GM21515 (cell line): ENCODE results near the gene BORCS8.

Experiments
- ATAC-seq: cut with Tn5 transposase; IDR thresholded peaks from one replicate; pipeline ENCODE4 v1.9.1; 2021; ENCODE audit not compliant: unreplicated experiment

The BORCS8 gene

GRCh38 chr19:19214159-19214490 is 22.2 kb upstream of the BORCS8 start:
- ATAC-seq = no peak

GRCh38 chr19:19213426-19214158 is 21.6 kb upstream of the BORCS8 start:
- ATAC-seq = no peak

- no peak for ATAC-seq
Measured at GRCh38 chr19:19212916-19213315, 21.0 kb upstream of the BORCS8 start.

GRCh38 chr19:19211499-19212420 is 19.8 kb upstream of the BORCS8 start, which contains the start of gene NCAN:
Gene NCAN (plus strand): TSS chr19:19211958. CDS start chr19:19216954, 4,996 bp downstream.
- ATAC-seq = no peak

DNA sequence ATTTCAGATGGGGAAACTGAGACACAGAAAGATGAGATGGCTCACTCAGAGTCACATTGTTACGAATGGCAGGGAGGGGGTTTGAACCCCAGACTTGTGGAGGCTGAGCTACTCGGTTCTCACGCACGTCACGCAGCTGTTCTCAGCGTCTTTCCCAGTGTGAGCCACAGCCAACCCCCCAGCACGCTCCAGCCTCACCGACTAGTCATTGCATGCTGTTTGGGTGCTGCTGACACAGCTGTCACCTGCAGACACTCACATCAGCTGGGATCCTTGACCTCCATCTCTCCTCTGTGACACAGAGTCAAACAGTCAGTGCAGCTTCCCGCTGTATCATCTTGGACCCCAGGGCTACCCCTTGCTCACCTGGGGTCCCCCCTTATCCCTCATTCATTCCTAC is 17.4 kb upstream of the BORCS8 start:
- no peak for ATAC-seq

- no peak for ATAC-seq
Measured at GRCh38 chr19:19207637-19208572, 16.0 kb upstream of the BORCS8 start.

DNA sequence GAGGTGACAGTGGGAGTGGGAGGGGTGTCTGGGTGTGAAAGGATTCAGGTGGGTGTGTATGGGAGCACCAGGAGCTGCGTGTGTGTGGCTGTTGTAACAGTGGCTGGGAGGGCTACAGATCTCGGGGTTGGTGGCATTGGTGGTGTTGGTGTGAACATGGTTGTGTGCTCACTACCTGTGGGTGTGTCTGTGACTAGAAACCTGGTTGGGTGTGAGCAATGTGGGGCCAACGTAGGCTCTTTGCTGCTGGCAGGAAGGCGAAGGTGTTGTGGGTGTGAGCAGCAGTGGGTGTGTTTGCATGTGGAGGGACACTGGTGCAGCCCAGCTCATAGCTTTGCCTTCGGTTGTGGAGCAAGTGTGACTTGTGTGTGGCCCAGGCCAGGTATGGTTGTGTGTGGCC is 15.0 kb upstream of the BORCS8 start:
- no peak for ATAC-seq

DNA sequence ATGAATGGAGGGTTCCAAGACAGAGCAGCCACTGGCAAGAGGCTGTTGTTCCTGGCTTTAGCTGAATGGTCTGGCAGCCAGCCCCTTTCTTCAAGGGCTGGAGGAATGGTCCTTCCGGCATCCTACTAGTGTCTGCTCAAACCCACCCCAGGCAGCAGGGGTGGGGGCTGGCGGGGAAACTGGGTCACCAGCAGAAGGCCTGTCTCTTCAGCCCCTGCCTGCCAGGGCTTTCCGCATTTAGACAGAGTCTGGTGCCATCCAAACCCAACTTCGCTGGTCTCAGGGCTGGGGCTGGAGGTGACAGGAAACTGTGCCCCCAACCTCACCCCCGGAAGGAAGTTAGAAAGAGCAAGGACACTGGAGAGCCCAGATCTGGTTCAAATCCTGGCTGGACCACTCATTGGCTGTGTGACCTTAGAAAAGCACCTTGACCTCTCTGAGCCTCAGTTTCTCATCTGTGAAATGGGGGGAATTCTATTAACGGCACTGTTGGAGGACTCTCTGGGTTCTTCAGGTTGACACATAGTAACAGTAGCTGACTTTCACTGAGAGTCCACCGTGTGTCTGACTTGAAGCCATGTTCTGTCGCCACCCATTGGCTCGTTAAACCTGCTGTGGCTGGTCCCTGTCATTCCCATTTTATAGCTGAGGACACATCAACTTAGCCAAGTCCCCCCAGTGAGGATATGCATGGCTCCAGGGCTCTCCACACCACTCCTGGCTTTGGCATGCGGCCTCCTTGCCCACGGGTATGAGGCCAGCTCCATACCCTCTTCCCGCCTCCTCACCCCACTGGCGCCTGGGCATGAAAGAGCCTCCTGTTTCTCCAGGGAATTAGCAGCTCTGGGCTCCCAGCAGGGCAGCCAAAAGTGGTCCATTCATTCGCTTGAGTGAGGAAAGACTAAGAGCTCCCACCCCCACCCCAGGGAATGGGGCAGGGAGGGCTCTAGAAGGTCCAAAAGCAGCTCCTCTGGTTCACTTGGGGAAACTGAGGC is 13.8 kb upstream of the BORCS8 start:
- no peak for ATAC-seq

DNA sequence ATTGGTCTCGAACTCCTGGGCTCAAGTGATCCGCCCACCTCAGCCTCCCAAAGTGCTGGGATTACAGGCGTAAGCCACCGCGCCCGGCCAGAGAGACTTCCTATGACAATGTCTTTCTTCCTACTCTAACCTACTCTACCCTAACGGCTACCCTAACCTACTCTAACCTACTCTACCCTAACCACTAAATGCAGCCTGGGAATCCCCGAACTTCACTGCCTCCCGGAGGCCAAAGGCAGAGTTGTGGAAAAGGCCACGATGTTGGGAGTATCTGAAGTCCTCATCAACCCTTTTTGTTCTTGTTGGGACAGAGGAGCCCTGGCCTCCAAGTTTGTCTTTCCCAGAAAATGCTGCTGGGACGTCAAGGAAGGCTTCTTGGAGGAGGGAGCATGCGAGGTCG is 12.2 kb upstream of the BORCS8 start:
- no peak for ATAC-seq

GRCh38 chr19:19203012-19203856 is 11.3 kb upstream of the BORCS8 start, which contains the start of gene NR2C2AP:
Gene NR2C2AP (minus strand): TSS chr19:19203414. CDS start chr19:19203060, 354 bp downstream.
- no peak for ATAC-seq

DNA sequence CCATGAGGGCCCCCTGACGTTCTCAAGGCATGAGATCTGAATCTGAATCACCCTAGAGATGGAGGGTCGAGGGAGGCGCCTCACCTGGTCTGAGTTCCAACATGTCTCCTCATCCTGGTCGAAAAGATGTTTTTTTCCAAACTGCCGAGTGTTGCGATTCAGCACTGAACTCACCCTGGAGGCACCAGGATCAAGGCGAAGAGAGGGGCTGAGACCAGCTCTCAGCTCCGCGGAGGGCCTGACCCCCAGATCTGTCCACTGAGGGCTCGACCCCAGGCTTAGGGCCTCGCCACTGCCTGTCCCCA is 10.7 kb upstream of the BORCS8 start:
- ATAC-seq = no peak

DNA sequence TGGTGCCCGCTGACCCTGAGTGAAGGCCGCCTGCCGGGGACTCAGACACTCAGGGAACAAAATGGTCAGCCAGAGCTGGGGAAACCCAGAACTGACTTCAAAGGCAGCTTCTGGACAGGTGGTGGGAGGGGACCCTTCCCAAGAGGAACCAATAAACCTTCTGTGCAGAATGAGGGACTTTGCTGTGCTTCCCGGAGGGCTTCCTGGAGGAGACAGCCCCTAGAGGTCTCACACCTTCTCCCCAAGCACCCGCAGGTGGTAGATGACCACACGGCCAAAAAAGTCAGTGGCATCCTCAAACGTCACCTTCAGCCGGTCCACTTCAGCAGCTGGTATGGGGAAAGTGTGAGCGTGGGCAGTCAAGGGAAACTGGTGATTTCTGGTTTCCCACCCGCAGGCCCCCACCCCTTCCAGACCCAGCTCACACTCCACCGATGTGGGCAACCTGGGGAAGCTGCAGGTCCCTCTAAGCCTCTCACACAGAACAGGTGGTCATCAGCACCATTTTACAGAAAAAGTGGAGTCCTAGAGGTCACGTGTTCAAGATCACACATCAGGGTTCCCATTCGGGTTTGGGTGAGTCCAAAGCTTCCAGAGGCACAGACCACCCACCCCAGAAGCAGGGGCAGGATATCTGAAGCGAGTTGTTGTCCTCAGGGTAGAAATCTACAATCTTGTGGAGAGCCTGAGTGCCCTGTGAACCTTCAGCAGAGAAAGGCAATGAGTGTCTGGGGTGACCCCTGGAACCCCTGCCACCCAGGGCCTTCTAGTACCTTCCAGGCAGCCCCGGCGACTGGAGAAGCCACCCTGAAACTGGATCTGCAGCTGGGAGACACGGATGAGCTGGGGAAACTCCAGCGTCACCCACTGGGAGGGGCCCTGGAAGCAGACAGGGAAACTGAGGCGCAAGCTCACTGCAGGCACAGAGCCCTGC is 10.0 kb upstream of the BORCS8 start:
- no peak for ATAC-seq

- ATAC-seq = no peak
Measured at GRCh38 chr19:19193926-19194325, 2.0 kb upstream of the BORCS8 start.

DNA sequence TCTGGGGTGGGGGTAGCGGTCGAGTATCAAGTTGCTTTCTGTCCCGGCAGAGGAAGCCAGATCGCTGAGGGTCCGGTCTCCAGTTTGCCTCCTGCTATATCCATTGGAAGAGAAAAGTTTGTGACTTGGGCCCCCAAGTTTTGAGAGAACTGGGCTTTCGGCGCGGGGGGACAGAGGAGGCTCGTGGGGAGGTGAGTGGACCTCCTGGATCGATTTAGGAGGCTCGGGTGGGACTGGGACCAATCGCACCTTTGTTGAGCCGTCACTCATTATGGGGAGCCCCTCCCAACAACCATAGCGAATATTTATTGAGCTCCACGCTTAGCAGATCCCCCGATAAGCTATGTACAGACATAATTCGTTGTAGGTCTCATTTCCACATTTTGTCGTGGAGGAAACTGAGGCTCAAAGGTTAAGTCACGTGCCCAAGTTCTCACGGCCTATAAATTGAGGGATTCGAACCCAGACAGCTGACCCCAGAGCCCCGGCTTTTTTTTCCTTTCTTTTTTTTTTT is 1.0 kb upstream of the BORCS8 start:
- ATAC-seq = no peak

DNA sequence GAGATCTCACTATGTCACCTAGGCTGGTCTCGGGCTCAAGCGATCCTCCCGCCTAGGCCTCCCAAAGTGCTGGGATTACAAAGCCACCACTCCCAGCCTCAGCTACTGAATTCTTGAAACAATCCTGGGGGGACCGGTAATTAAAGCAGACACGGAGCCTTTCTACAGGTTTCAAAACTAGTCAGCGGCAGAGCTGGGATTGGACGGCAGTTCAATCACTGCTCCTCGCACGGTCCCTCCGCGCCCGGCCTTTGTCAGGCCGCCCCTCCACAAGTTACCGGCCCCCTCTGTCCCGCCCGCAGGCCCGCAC is 229 bp downstream of the BORCS8 start:
- ATAC-seq = no peak

DNA sequence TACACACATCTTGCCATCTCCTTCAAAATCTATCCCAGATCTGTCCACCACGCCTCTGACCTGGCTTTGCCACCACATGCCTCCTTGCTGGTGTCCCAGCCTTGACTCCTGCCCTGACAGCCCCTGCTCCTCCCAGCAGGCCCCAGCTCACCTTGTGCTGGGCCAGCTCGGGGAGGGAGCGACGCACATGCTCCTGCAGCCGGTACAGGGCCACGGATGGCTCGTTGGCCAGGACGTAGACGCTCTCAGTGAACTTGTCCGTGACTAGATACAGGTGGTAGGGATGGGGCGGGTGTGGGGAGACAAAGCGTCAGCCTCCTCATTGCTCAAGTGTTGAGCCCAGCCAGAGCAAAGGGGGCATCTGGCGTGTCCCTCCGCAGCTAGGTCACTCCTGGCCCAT is 5.2 kb downstream of the BORCS8 start:
- no peak for ATAC-seq

GRCh38 chr19:19185853-19186740 is 5.9 kb downstream of the BORCS8 start:
- ATAC-seq = no peak
